K562 (cell line): ENCODE measurements around the gene GLB1L. TPM values are rescaled to one million over a fixed set of nuclear protein-coding genes. Genes with fewer than 3 reads are reported as not detected.

Source experiments
- ATAC-seq: fragments of 200-7000 bp; cut with Tn5 transposase; 3 replicates; pipeline ENCODE4 v1.9.1; 2020; ENCODE audit warnings: moderate library complexity
- BruUV-seq: library from RNA; stranded (reverse); fragments of 400-500 nt; replicated peaks from 2 replicates; lab custom pipeline; 2021; lab: Mats Ljungman, UMichigan
- CTCF ChIA-PET: fragments of 300-600 bp; formaldehyde crosslinking; extraction: SDS; loops from one replicate; lab custom pipeline; 2021; ENCODE audit warnings: low intra/inter-chr PET ratio; lab: Yijun Ruan, JAX
- POLR2A ChIA-PET: fragments of 300-600, 350-650 bp; sonication (Branson Sonifier 250); formaldehyde crosslinking; extraction: SDS; loops from one replicate; lab custom pipeline; 2021; ENCODE audit warnings: antibody characterized with exemption, inconsistent platforms; lab: Yijun Ruan, JAX
- DNase-seq, 4 experiments: peaks; one replicate each; pipeline versions ENCODE4 v3.0.0 to v3.0.0-alpha.2; 2011 to 2018; ENCODE audit warnings: low spot score in 3 of 4, mixed read lengths in 3 of 4; ENCODE audit errors: extremely low read depth in 1 of 4
- FAIRE-seq: peaks from 2 replicates; lab custom pipeline; 2011; peaks lifted over from hg19 to GRCh38; lab: Jason Lieb, UNC
- H2AFZ ChIP-seq: 2 replicates; pipeline ENCODE4 v1.6.0; 2011; ENCODE audit warnings: low read depth, low read length, control low read depth, inconsistent platforms
- H3K27ac ChIP-seq: fragments of 200-600 bp; 3 replicates; pipeline ENCODE4 v1.8.0; 2011; ENCODE audit warnings: low read depth, mild to moderate bottlenecking, control low read depth, inconsistent platforms, low read length, moderate library complexity, mixed read lengths; ENCODE audit errors: extremely low read depth
- H3K27me3 ChIP-seq, 2 experiments: fragments of 300-600 bp in 1 of 2; 2 replicates in 1 of 2; 3 replicates in 1 of 2; pipeline versions ENCODE4 v1.6.0 to v1.8.0; 2011; ENCODE audit warnings: inconsistent platforms in 2 of 2, low read length in 2 of 2, mild to moderate bottlenecking in 1 of 2, mixed read lengths in 1 of 2, moderate library complexity in 1 of 2; ENCODE audit not compliant: control insufficient read depth in 2 of 2, insufficient read depth in 2 of 2
- H3K36me3 ChIP-seq: fragments of 300-600 bp; 3 replicates; pipeline ENCODE4 v1.8.0; 2011; ENCODE audit warnings: mild to moderate bottlenecking, low read length, inconsistent platforms; ENCODE audit not compliant: control insufficient read depth, insufficient read depth
- H3K4me1 ChIP-seq, 2 experiments: fragments of 200-600 bp in 1 of 2; replicated peaks in 1 of 2; 2 replicates in 1 of 2; 3 replicates in 1 of 2; pipeline versions ENCODE4 v1.5.1 to v1.8.0; 2011; ENCODE audit warnings: inconsistent platforms in 2 of 2, low read length in 2 of 2, mild to moderate bottlenecking in 1 of 2, mixed read lengths in 1 of 2, moderate library complexity in 1 of 2; ENCODE audit not compliant: control insufficient read depth in 2 of 2, insufficient read depth in 2 of 2
- H3K4me2 ChIP-seq: 2 replicates; pipeline ENCODE4 v1.6.1; 2011; ENCODE audit warnings: low read length, control low read depth, inconsistent platforms, mixed read lengths; ENCODE audit not compliant: insufficient read depth
- H3K4me3 ChIP-seq: fragments of 200-600 bp; sonication (generic), shearing (Covaris generic); 2 replicates; pipeline ENCODE4 v1.5.1; 2016; ENCODE audit warnings: control low read depth, inconsistent platforms
- H3K79me2 ChIP-seq: fragments of 200-600 bp; 3 replicates; pipeline ENCODE4 v1.8.0; 2011; ENCODE audit warnings: low read length, inconsistent platforms; ENCODE audit not compliant: control insufficient read depth, insufficient read depth
- H3K9ac ChIP-seq, 2 experiments: 2 replicates each; pipeline versions ENCODE4 v1.6.0 to v1.6.1; 2011; ENCODE audit warnings: low read depth in 2 of 2, low read length in 2 of 2, control low read depth in 1 of 2, inconsistent platforms in 1 of 2, mild to moderate bottlenecking in 1 of 2, mixed read lengths in 1 of 2; ENCODE audit not compliant: insufficient read depth in 1 of 2
- H3K9me1 ChIP-seq: one replicate; pipeline ENCODE4 v1.6.0; 2011; ENCODE audit warnings: inconsistent platforms, mild to moderate bottlenecking, low read length, moderate library complexity; ENCODE audit not compliant: control insufficient read depth, insufficient read depth
- H3K9me3 ChIP-seq: replicated peaks from 2 replicates; pipeline ENCODE4 v1.5.1; 2011; ENCODE audit warnings: low read depth, low read length, inconsistent platforms; ENCODE audit not compliant: control insufficient read depth, insufficient read depth
- H4K20me1 ChIP-seq: replicated peaks from 2 replicates; pipeline ENCODE4 v1.6.1; 2011; ENCODE audit warnings: low read length, inconsistent platforms, mixed read lengths; ENCODE audit not compliant: control insufficient read depth, insufficient read depth
- BCOR ChIP-seq: fragments of 450-650 bp; IDR thresholded peaks from 2 replicates; pipeline ENCODE4 v1.6.1; 2016
- DMBX1 ChIP-seq: fragments of 250-450 bp; sonication (Bioruptor Pico); IDR thresholded peaks from 2 replicates; pipeline ENCODE4 v1.8.0; 2022; ENCODE audit warnings: inconsistent platforms, mild to moderate bottlenecking, moderate library complexity, borderline replicate concordance
- NFIC ChIP-seq: fragments of 450-650 bp; IDR thresholded peaks from 2 replicates; pipeline ENCODE4 v1.6.1; 2017; ENCODE audit warnings: mild to moderate bottlenecking, inconsistent platforms
- POU5F1 ChIP-seq: fragments of 150-350 bp; IDR thresholded peaks from 2 replicates; pipeline ENCODE4 v1.6.1; 2014; ENCODE audit warnings: borderline replicate concordance, low read length, low read depth, mild to moderate bottlenecking; ENCODE audit not compliant: partially characterized antibody
- SMARCC2 ChIP-seq: fragments of 450-650 bp; IDR thresholded peaks from 2 replicates; pipeline ENCODE4 v1.6.1; 2017; ENCODE audit warnings: antibody characterized with exemption, moderate library complexity, mild to moderate bottlenecking, low read depth
- TAF7 ChIP-seq: fragments of 450-650 bp; IDR thresholded peaks from 2 replicates; pipeline ENCODE4 v1.6.1; 2016; ENCODE audit warnings: missing genetic modification characterization, missing compliant biosample characterization
- ZNF133 ChIP-seq: fragments of 250-450 bp; sonication (Bioruptor Pico); IDR thresholded peaks from 2 replicates; pipeline ENCODE4 v1.4.0; 2020; ENCODE audit warnings: mild to moderate bottlenecking
- ZNF217 ChIP-seq: sonication (generic); formaldehyde crosslinking; IDR thresholded peaks from 2 replicates; pipeline ENCODE4 v1.8.0; 2022; ENCODE audit warnings: mild to moderate bottlenecking, missing genetic modification reagents
- ZNF3 ChIP-seq: fragments of 250-450 bp; sonication (Bioruptor Pico); IDR thresholded peaks from 2 replicates; pipeline ENCODE4 v1.5.0; 2021; ENCODE audit warnings: mild to moderate bottlenecking, moderate library complexity
- WGBS: fragments of 100-300 bp; shearing (Covaris generic); methylation state at CpG from one replicate; pipeline ENCODE4 v1.1.6; 2016; ENCODE audit warnings: low coverage, mixed read lengths; ENCODE audit not compliant: insufficient coverage; ENCODE audit errors: missing lambda C conversion rate; 5-methylcytosine and 5-hydroxymethylcytosine counted together
- in situ Hi-C: fragments of 300-500 bp; cut with MboI; formaldehyde crosslinking; loops from 4 replicates; pipeline ENCODE4 v1.15.0; 2018; ENCODE audit warnings: inconsistent platforms, mixed read lengths
- intact Hi-C: fragments of 100-400 bp; cut with micrococcal nuclease; formaldehyde crosslinking; loops from 2 replicates; pipeline ENCODE4 v1.14.2; 2022
- polyA plus RNA-seq, 8 experiments: library from polyadenylated mRNA; depleted of rRNA in 4 of 8; stranded (reverse) in 5 of 8; unstranded in 3 of 8; fragments of >200 nt; fragmentation: Nextera tagmentation in 2 of 8; fragmentation: Illumina TruSeq in 1 of 8; extraction: Ambion mirVana in 2 of 8; extraction: Trizol in 1 of 8; gene quantifications; 2 replicates each; pipeline versions ENCODE4 v1.2.1 to v1.2.3, GENCODE V29; 2011 to 2014; ENCODE audit warnings: inconsistent platforms in 1 of 8, missing spikeins in 1 of 8
- total RNA-seq, 7 experiments: library from RNA; depleted of rRNA in 6 of 7; stranded (reverse); fragments of >200 nt in 6 of 7; fragmentation: Illumina TruSeq in 2 of 7; extraction: Trizol in 2 of 7; gene quantifications; 2 replicates each; pipeline versions ENCODE4 v1.2.1 to v1.2.3, GENCODE V29; 2011 to 2021; ENCODE audit warnings: low replicate concordance in 1 of 7
- TF ChIP-seq, protein P1 (sequence below): fragments of 450-650 bp; IDR thresholded peaks from 2 replicates; pipeline ENCODE4 v1.6.1; 2018; ENCODE audit not compliant: partially characterized antibody
- TF ChIP-seq, protein P2 (sequence below): fragments of 250-450 bp; sonication (Bioruptor Pico); IDR thresholded peaks from 2 replicates; pipeline ENCODE4 v1.4.0; 2020
- TF ChIP-seq, protein P3 (sequence below): fragments of 450-650 bp; conservative IDR thresholded peaks from 2 replicates; pipeline ENCODE4 v1.6.1; 2016; ENCODE audit warnings: missing genetic modification characterization, low read depth, mild to moderate bottlenecking, control low read depth, missing compliant biosample characterization
- TF ChIP-seq, protein P4 (sequence below): sonication (generic); formaldehyde crosslinking; IDR thresholded peaks from 2 replicates; pipeline ENCODE4 v1.8.0; 2022; ENCODE audit warnings: missing genetic modification reagents, mild to moderate bottlenecking, moderate library complexity, borderline replicate concordance

GLB1L gene
- total and polyA plus RNA-seq, 9 of the 15 experiments (the other 6 are each of a cell fraction or from before 2014, with no cell fraction given), result 0.42 to 2.9 (median 2.5) TPM

DNA sequence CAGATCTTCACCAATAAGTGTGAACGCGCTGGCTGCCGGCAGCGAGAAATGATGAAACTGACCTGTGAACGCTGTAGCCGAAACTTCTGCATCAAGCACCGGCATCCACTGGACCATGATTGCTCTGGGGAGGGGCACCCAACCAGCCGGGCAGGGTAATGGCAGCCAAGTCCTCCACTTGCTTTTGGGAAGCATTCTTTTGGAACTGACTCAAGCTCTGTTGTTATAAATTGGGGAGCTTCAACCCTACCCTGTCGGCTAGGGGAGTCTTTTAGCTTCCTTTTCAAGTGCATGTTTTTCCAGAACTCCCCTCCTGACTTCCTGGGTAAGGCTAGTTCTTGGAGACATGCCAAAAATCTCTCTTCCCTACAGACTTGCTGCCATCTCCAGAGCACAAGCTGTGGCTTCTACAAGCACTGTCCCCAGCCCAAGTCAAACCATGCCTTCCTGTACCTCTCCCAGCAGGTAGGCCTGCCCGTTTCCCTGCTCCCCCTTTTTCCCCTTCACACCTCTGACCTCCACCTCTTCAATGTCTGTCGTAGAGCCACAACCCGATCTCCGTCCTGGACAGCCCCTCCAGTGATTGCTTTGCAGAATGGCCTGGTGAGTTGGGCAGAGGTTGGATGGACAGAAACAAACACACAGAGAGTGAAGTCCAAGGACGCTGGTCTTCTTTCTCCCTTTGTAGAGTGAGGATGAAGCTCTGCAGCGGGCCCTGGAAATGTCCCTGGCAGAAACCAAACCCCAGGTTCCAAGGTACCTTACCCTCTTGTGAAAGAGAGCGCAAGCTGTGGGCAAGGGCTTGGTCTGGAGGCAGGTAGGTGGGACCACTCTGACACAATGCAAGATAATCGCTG lies 37.1 kb downstream of the GLB1L start:
- CTCF ChIA-PET, result no interaction called here
- TF ChIP-seq DMBX1, result no peak
- TF ChIP-seq ZNF133 (CRISPR knock-in tag), result no peak
- TF ChIP-seq POU5F1, result no peak
- no peak for TF ChIP-seq BCOR
- TF ChIP-seq ZNF3 (CRISPR knock-in tag), result no peak
- TF ChIP-seq, protein P1, sequence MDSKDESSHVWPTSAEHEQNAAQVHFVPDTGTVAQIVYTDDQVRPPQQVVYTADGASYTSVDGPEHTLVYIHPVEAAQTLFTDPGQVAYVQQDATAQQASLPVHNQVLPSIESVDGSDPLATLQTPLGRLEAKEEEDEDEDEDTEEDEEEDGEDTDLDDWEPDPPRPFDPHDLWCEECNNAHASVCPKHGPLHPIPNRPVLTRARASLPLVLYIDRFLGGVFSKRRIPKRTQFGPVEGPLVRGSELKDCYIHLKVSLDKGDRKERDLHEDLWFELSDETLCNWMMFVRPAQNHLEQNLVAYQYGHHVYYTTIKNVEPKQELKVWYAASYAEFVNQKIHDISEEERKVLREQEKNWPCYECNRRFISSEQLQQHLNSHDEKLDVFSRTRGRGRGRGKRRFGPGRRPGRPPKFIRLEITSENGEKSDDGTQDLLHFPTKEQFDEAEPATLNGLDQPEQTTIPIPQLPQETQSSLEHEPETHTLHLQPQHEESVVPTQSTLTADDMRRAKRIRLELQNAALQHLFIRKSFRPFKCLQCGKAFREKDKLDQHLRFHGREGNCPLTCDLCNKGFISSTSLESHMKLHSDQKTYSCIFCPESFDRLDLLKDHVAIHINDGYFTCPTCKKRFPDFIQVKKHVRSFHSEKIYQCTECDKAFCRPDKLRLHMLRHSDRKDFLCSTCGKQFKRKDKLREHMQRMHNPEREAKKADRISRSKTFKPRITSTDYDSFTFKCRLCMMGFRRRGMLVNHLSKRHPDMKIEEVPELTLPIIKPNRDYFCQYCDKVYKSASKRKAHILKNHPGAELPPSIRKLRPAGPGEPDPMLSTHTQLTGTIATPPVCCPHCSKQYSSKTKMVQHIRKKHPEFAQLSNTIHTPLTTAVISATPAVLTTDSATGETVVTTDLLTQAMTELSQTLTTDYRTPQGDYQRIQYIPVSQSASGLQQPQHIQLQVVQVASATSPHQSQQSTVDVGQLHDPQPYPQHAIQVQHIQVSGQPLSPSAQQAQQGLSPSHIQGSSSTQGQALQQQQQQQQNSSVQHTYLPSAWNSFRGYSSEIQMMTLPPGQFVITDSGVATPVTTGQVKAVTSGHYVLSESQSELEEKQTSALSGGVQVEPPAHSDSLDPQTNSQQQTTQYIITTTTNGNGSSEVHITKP, result peak; percentile 87
- no peak for TF ChIP-seq ZNF217 (CRISPR knock-in tag)
- no peak for TF ChIP-seq SMARCC2
- no peak for TF ChIP-seq TAF7 (tag)
- TF ChIP-seq, protein P2, sequence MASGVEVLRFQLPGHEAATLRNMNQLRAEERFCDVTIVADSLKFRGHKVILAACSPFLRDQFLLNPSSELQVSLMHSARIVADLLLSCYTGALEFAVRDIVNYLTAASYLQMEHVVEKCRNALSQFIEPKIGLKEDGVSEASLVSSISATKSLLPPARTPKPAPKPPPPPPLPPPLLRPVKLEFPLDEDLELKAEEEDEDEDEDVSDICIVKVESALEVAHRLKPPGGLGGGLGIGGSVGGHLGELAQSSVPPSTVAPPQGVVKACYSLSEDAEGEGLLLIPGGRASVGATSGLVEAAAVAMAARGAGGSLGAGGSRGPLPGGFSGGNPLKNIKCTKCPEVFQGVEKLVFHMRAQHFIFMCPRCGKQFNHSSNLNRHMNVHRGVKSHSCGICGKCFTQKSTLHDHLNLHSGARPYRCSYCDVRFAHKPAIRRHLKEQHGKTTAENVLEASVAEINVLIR (CRISPR knock-in tag), result no peak
- TF ChIP-seq, protein P3, sequence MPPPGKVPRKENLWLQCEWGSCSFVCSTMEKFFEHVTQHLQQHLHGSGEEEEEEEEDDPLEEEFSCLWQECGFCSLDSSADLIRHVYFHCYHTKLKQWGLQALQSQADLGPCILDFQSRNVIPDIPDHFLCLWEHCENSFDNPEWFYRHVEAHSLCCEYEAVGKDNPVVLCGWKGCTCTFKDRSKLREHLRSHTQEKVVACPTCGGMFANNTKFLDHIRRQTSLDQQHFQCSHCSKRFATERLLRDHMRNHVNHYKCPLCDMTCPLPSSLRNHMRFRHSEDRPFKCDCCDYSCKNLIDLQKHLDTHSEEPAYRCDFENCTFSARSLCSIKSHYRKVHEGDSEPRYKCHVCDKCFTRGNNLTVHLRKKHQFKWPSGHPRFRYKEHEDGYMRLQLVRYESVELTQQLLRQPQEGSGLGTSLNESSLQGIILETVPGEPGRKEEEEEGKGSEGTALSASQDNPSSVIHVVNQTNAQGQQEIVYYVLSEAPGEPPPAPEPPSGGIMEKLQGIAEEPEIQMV, result no peak
- TF ChIP-seq NFIC, result peak; percentile 81
- TF ChIP-seq, protein P4, sequence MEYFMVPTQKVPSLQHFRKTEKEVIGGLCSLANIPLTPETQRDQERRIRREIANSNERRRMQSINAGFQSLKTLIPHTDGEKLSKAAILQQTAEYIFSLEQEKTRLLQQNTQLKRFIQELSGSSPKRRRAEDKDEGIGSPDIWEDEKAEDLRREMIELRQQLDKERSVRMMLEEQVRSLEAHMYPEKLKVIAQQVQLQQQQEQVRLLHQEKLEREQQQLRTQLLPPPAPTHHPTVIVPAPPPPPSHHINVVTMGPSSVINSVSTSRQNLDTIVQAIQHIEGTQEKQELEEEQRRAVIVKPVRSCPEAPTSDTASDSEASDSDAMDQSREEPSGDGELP (CRISPR knock-in tag), result 0 out of 2 replicates have a peak, but pooled peaks have one; percentile 4

More for the DNA sequence above, 37.1 kb downstream of the GLB1L start:
- in situ Hi-C loops, result loop anchor here (5.0 kb wide), 1 partner anchor 36 kb away; the partner anchor contains the start of gene SLC23A3
- H3K9me3 ChIP-seq, result 0 out of 2 replicates have a peak, but pooled peaks cover 2% of the 10 kb centered on the region
- H2AFZ ChIP-seq, result no peak overlapping the region
- WGBS, result 77% methylated on average over 13 of the region's 17 CpGs
- H3K36me3 ChIP-seq, result peaks cover 52% of the 10 kb centered on the region; the same call in 2 of the 3 replicates
- ATAC-seq, result no peak
- BruUV-seq, result no TSS peak
- DNase-seq, result no peak
- no peak for FAIRE-seq
- H3K4me2 ChIP-seq, result peak overlapping the region; percentile 84; the same call in 1 of the 2 replicates
- H3K9ac ChIP-seq, result peak overlapping the region; percentile 38 to 93; a peak in 2 of 4 replicates
- peaks cover 11% of the 10 kb centered on the region; the same call in 1 of the 2 replicates for H4K20me1 ChIP-seq
- 0 out of 3 replicates have a peak overlapping the region, but pooled peaks have one; percentile 28 for H3K27ac ChIP-seq
- peaks cover 16 to 17% of the 10 kb centered on the region in 2 experiments; a peak in 4 of 5 replicates for H3K4me1 ChIP-seq
- no peaks in the 10 kb centered on the region for H3K9me1 ChIP-seq
- POLR2A ChIA-PET, result interaction anchor here (1.2 to 1.4 kb wide), 2 partner anchors 9 to 71 kb away, joined by 4 to 6 read pairs; partner anchors contain the start of gene DNAJB2
- H3K27me3 ChIP-seq, result no peaks in the 10 kb centered on the region
- H3K4me3 ChIP-seq, result no peak overlapping the region
- intact Hi-C loops, result loop anchor here (2.0 kb wide), 1 partner anchor 31 kb away; the partner anchor contains the start of gene CNPPD1
- no peaks in the 10 kb centered on the region for H3K79me2 ChIP-seq
